Measurements from ENCODE around the gene APBB1. TPM values are rescaled to one million over a fixed set of nuclear protein-coding genes. Genes with fewer than 3 reads are reported as not detected.

Gene APBB1
- total and polyA plus RNA-seq, 10 of the 15 experiments (the other 5 are each of a cell fraction or from before 2014, with no cell fraction given) = 0.31 to 10.6 (median 5.4) TPM

- ChIA-PET SMC1A (ENCODE audit: uncharacterized antibody, unreplicated experiment) (interaction anchor here (0.9 to 12.8 kb wide), 10 partner anchors 14 to 121 kb away, joined by 3 to 293 read pairs (median 4); no protein-coding TSS in a partner anchor), POLR2A (no interaction called here), RAD21 (ENCODE audit: unreplicated experiment) (interaction anchor here (1.0 to 14.2 kb wide), 6 partner anchors 10 to 244 kb away, joined by 3 to 305 read pairs (median 4); partner anchors contain the start of genes ARFIP2, MRPL17 and TIMM10B), CTCF (interaction anchor here (0.9 to 17.4 kb wide), 25 partner anchors 8 to 319 kb away, joined by 3 to 560 read pairs (median 4); partner anchors contain the start of genes ARFIP2, SMPD1 and TIMM10B)
- TF ChIP-seq RAD21 (IDR thresholded peaks at IDR 0.05; ENCODE audit: insufficient read depth, low read depth, low read length) (peak; percentile 33; the same call in 1 of the 2 replicates), NKRF (conservative IDR thresholded peaks at IDR 0.05) (no peak), CTCF (IDR thresholded peaks at IDR 0.05 in 2 of 3, conservative IDR thresholded peaks at IDR 0.05 in 1 of 3; ENCODE audit: control insufficient read depth in 2 of 3, extremely low read depth in 1 of 3, insufficient read depth in 1 of 3, low read depth in 3 of 3, low read length in 3 of 3) (peak; percentile 56 to 66 (median 64); a peak in 5 of 6 replicates), SMC3 (IDR thresholded peaks at IDR 0.05; ENCODE audit: borderline replicate concordance, low read length) (peak; percentile 64; the same call in 1 of the 2 replicates), MLLT1 (IDR thresholded peaks at IDR 0.05) (no peak)
- intact Hi-C loops (cut with micrococcal nuclease; ENCODE audit: unreplicated experiment) = loop anchor here (1.0 kb wide), 1 partner anchor 66 kb away; no protein-coding TSS in a partner anchor
- H3K27me3 ChIP-seq (replicated peaks in 1 of 2; ENCODE audit: control insufficient read depth in 2 of 2, insufficient read depth in 2 of 2, low read length in 1 of 2) = no peaks in the 10 kb centered on the region
- no TSS peak for BruUV-seq (replicated peaks)
- no peaks in the 10 kb centered on the region for H3K36me3 ChIP-seq (ENCODE audit: control insufficient read depth in 2 of 2, insufficient read depth in 2 of 2, low read length in 1 of 2)
- peak overlapping the region; percentile 45 for H2AFZ ChIP-seq (ENCODE audit: control insufficient read depth, low read depth, low read length)
- no peaks in the 10 kb centered on the region for H3K9me3 ChIP-seq (replicated peaks; ENCODE audit: control insufficient read depth, insufficient read depth, low read length)
- no peak overlapping the region for H3K27ac ChIP-seq (ENCODE audit: control insufficient read depth, insufficient read depth)
- no peaks in the 10 kb centered on the region for H4K20me1 ChIP-seq (ENCODE audit: control insufficient read depth, insufficient read depth)
- H3K9ac ChIP-seq (ENCODE audit: control insufficient read depth, insufficient read depth, low read length) = no peak overlapping the region
- H3K4me2 ChIP-seq (ENCODE audit: control insufficient read depth, insufficient read depth) = no peak overlapping the region
- 0% methylated on average over 1 of the region's 1 CpG for WGBS (ENCODE audit: insufficient coverage, insufficient replicate concordance, low lambda C conversion rate, missing lambda C conversion rate)
- H3K4me1 ChIP-seq (ENCODE audit: control insufficient read depth, insufficient read depth, low read length) = peaks cover 11% of the 10 kb centered on the region
- FAIRE-seq = no peak
- ATAC-seq = peak; percentile 66
- in situ Hi-C loops (cut with MboI) = no loop called here
- no peaks in the 10 kb centered on the region for H3K79me2 ChIP-seq (ENCODE audit: control insufficient read depth, insufficient read depth, low read length)
- DNase-seq (ENCODE audit: low read depth, low spot score) = no peak
- no peak overlapping the region for H3K4me3 ChIP-seq
Measured at GRCh38 chr11:6438979-6439571, 20.2 kb upstream of the APBB1 start.

Measured in GM12878 (cell line).